ENCODE measurements around the gene DHX15.

DHX15 gene

GRCh38 chr4:24497221-24497620, 87.1 kb downstream of the DHX15 start:
- Histone ChIP-seq H3K18ac (ENCODE audit: low read depth in 1 of 2, low read length in 2 of 2) (no peak overlapping the region), H3K23ac (ENCODE audit: low read length in 2 of 2) (no peak overlapping the region), H3K9ac (ENCODE audit: low read length) (no peak overlapping the region), H2AFZ (ENCODE audit: low read depth, low read length) (no peak overlapping the region), H3K27ac (ENCODE audit: low read length, poor library complexity, severe bottlenecking) (no peak overlapping the region), H4K8ac (ENCODE audit: low read length) (no peak overlapping the region), H2BK15ac (ENCODE audit: low read depth, poor library complexity, severe bottlenecking) (no peak overlapping the region), H2AK5ac (ENCODE audit: low read length, severe bottlenecking) (no peak overlapping the region), H3K27me3 (ENCODE audit: control insufficient read depth in 1 of 2, insufficient read depth in 1 of 2, low read length in 2 of 2) (peaks cover 13 to 14% of the 10 kb centered on the region in 2 experiments), H2BK12ac (ENCODE audit: low read length in 2 of 2) (no peak overlapping the region), H3K9me3 (ENCODE audit: control insufficient read depth, low read length) (peaks cover 7% of the 10 kb centered on the region), H3K4ac (ENCODE audit: low read depth in 1 of 2, low read length in 2 of 2) (no peak overlapping the region), H2BK120ac (ENCODE audit: low read depth, low read length) (no peak overlapping the region), H3K36me3 (ENCODE audit: control insufficient read depth in 1 of 2, insufficient read depth in 2 of 2, low read depth in 1 of 2, low read length in 2 of 2) (no peaks in the 10 kb centered on the region), H3K4me1 (ENCODE audit: control insufficient read depth, insufficient read depth, low read depth, low read length) (no peaks in the 10 kb centered on the region), H4K91ac (ENCODE audit: low read length) (no peak overlapping the region), H3K14ac (ENCODE audit: low read length in 2 of 2) (no peak overlapping the region), H3K4me3 (ENCODE audit: insufficient read depth in 1 of 2, low read depth in 1 of 2, low read length in 2 of 2) (no peak overlapping the region), H2BK5ac (ENCODE audit: low read depth, low read length, poor library complexity, severe bottlenecking) (no peak overlapping the region), H3K79me1 (replicated peaks; ENCODE audit: low read length, poor library complexity, severe bottlenecking) (no peaks in the 10 kb centered on the region), H3K4me2 (ENCODE audit: low read length, poor library complexity, severe bottlenecking) (no peak overlapping the region)
- WGBS, result over 99% methylated on average over 5 of the region's 7 CpGs
- DNase-seq, result no peak

- no peak for DNase-seq
- Histone ChIP-seq H3K9me3 (ENCODE audit: control insufficient read depth, low read length) (peaks cover 7% of the 10 kb centered on the region), H3K23ac (ENCODE audit: low read length in 2 of 2) (no peak overlapping the region), H3K27ac (ENCODE audit: low read length, poor library complexity, severe bottlenecking) (no peak overlapping the region), H2BK12ac (ENCODE audit: low read length in 2 of 2) (no peak overlapping the region), H3K4ac (ENCODE audit: low read depth in 1 of 2, low read length in 2 of 2) (no peak overlapping the region), H3K36me3 (ENCODE audit: control insufficient read depth in 1 of 2, insufficient read depth in 2 of 2, low read depth in 1 of 2, low read length in 2 of 2) (no peaks in the 10 kb centered on the region), H3K79me1 (replicated peaks; ENCODE audit: low read length, poor library complexity, severe bottlenecking) (no peaks in the 10 kb centered on the region), H3K14ac (ENCODE audit: low read length in 2 of 2) (no peak overlapping the region), H2BK15ac (ENCODE audit: low read depth, poor library complexity, severe bottlenecking) (no peak overlapping the region), H2BK120ac (ENCODE audit: low read depth, low read length) (no peak overlapping the region), H3K4me3 (ENCODE audit: insufficient read depth in 1 of 2, low read depth in 1 of 2, low read length in 2 of 2) (no peak overlapping the region), H3K9ac (ENCODE audit: low read length) (no peak overlapping the region), H2BK5ac (ENCODE audit: low read depth, low read length, poor library complexity, severe bottlenecking) (no peak overlapping the region), H4K8ac (ENCODE audit: low read length) (no peak overlapping the region), H3K4me2 (ENCODE audit: low read length, poor library complexity, severe bottlenecking) (no peak overlapping the region), H2AFZ (ENCODE audit: low read depth, low read length) (no peak overlapping the region), H3K18ac (ENCODE audit: low read depth in 1 of 2, low read length in 2 of 2) (no peak overlapping the region), H3K4me1 (ENCODE audit: control insufficient read depth, insufficient read depth, low read depth, low read length) (no peaks in the 10 kb centered on the region), H3K27me3 (ENCODE audit: control insufficient read depth in 1 of 2, insufficient read depth in 1 of 2, low read length in 2 of 2) (peaks cover 13 to 14% of the 10 kb centered on the region in 2 experiments), H4K91ac (ENCODE audit: low read length) (no peak overlapping the region), H2AK5ac (ENCODE audit: low read length, severe bottlenecking) (no peak overlapping the region)
- WGBS, result 90% methylated on average over 6 of the region's 6 CpGs
Observed at GRCh38 chr4:24496597-24496996, 87.8 kb downstream of the DHX15 start.

- Histone ChIP-seq H3K4me1 (ENCODE audit: control insufficient read depth, insufficient read depth, low read depth, low read length) (no peaks in the 10 kb centered on the region), H3K36me3 (ENCODE audit: control insufficient read depth in 1 of 2, insufficient read depth in 2 of 2, low read depth in 1 of 2, low read length in 2 of 2) (no peaks in the 10 kb centered on the region), H3K9ac (ENCODE audit: low read length) (no peak overlapping the region), H2BK5ac (ENCODE audit: low read depth, low read length, poor library complexity, severe bottlenecking) (no peak overlapping the region), H2BK12ac (ENCODE audit: low read length in 2 of 2) (no peak overlapping the region), H3K4ac (ENCODE audit: low read depth in 1 of 2, low read length in 2 of 2) (no peak overlapping the region), H3K27me3 (ENCODE audit: control insufficient read depth in 1 of 2, insufficient read depth in 1 of 2, low read length in 2 of 2) (peaks cover 11 to 13% of the 10 kb centered on the region in 2 experiments), H2BK15ac (ENCODE audit: low read depth, poor library complexity, severe bottlenecking) (no peak overlapping the region), H2BK120ac (ENCODE audit: low read depth, low read length) (no peak overlapping the region), H3K79me1 (replicated peaks; ENCODE audit: low read length, poor library complexity, severe bottlenecking) (no peaks in the 10 kb centered on the region), H3K9me3 (ENCODE audit: control insufficient read depth, low read length) (peaks cover 7% of the 10 kb centered on the region), H2AK5ac (ENCODE audit: low read length, severe bottlenecking) (no peak overlapping the region), H3K4me2 (ENCODE audit: low read length, poor library complexity, severe bottlenecking) (no peak overlapping the region), H2AFZ (ENCODE audit: low read depth, low read length) (no peak overlapping the region), H3K27ac (ENCODE audit: low read length, poor library complexity, severe bottlenecking) (no peak overlapping the region), H4K8ac (ENCODE audit: low read length) (no peak overlapping the region), H4K91ac (ENCODE audit: low read length) (no peak overlapping the region), H3K4me3 (ENCODE audit: insufficient read depth in 1 of 2, low read depth in 1 of 2, low read length in 2 of 2) (no peak overlapping the region), H3K23ac (ENCODE audit: low read length in 2 of 2) (no peak overlapping the region), H3K18ac (ENCODE audit: low read depth in 1 of 2, low read length in 2 of 2) (no peak overlapping the region), H3K14ac (ENCODE audit: low read length in 2 of 2) (no peak overlapping the region)
- DNase-seq, result no peak
- 100% methylated on average over 1 of the region's 1 CpG for WGBS
Observed at GRCh38 chr4:24495388-24495787, 89.0 kb downstream of the DHX15 start.

DNA sequence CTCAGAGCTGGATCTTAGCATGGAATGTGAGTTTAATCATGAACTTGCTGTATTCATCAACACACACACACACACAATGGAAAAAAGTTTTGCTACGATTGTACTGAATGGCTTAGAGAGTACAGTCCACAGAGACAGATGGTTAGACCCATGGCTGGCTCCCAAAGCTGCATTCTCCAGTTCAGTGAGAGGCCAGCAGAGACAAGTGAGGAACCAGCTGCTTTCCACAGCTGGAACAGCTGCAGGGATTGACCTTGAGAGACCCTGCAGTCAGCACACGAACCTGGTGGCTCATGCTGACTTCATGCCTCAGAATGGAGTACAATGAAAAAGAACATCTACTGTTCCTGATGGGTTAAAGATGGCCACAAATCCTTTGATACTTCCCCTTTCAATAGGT, 94.5 kb downstream of the DHX15 start:
- no peak overlapping the region for H2BK15ac ChIP-seq (ENCODE audit: low read depth, poor library complexity, severe bottlenecking)
- H3K4ac ChIP-seq (ENCODE audit: low read depth in 1 of 2, low read length in 2 of 2), result no peak overlapping the region
- no peak overlapping the region for H4K8ac ChIP-seq (ENCODE audit: low read length)
- no peaks in the 10 kb centered on the region for H3K4me1 ChIP-seq (ENCODE audit: control insufficient read depth, insufficient read depth, low read depth, low read length)
- no peak overlapping the region for H4K91ac ChIP-seq (ENCODE audit: low read length)
- peaks cover 7% of the 10 kb centered on the region for H3K9me3 ChIP-seq (ENCODE audit: control insufficient read depth, low read length)
- H3K27ac ChIP-seq (ENCODE audit: low read length, poor library complexity, severe bottlenecking), result no peak overlapping the region
- H3K79me1 ChIP-seq (replicated peaks; ENCODE audit: low read length, poor library complexity, severe bottlenecking), result no peaks in the 10 kb centered on the region
- H3K23ac ChIP-seq (ENCODE audit: low read length in 2 of 2), result no peak overlapping the region
- no peak overlapping the region for H3K14ac ChIP-seq (ENCODE audit: low read length in 2 of 2)
- H2BK5ac ChIP-seq (ENCODE audit: low read depth, low read length, poor library complexity, severe bottlenecking), result no peak overlapping the region
- H3K4me3 ChIP-seq (ENCODE audit: insufficient read depth in 1 of 2, low read depth in 1 of 2, low read length in 2 of 2), result no peak overlapping the region
- no peak overlapping the region for H2AFZ ChIP-seq (ENCODE audit: low read depth, low read length)
- H2BK120ac ChIP-seq (ENCODE audit: low read depth, low read length), result no peak overlapping the region
- no peak overlapping the region for H3K9ac ChIP-seq (ENCODE audit: low read length)
- H3K4me2 ChIP-seq (ENCODE audit: low read length, poor library complexity, severe bottlenecking), result no peak overlapping the region
- peaks cover 11% of the 10 kb centered on the region in 2 experiments for H3K27me3 ChIP-seq (ENCODE audit: control insufficient read depth in 1 of 2, insufficient read depth in 1 of 2, low read length in 2 of 2)
- peak; percentile 20 for DNase-seq
- no peaks in the 10 kb centered on the region for H3K36me3 ChIP-seq (ENCODE audit: control insufficient read depth in 1 of 2, insufficient read depth in 2 of 2, low read depth in 1 of 2, low read length in 2 of 2)
- H2BK12ac ChIP-seq (ENCODE audit: low read length in 2 of 2), result no peak overlapping the region
- no peak overlapping the region for H3K18ac ChIP-seq (ENCODE audit: low read depth in 1 of 2, low read length in 2 of 2)
- WGBS, result 47% methylated on average over 2 of the region's 2 CpGs
- no peak overlapping the region for H2AK5ac ChIP-seq (ENCODE audit: low read length, severe bottlenecking)
